ENCODE results near the gene SPRR5.

Gene SPRR5

DNA sequence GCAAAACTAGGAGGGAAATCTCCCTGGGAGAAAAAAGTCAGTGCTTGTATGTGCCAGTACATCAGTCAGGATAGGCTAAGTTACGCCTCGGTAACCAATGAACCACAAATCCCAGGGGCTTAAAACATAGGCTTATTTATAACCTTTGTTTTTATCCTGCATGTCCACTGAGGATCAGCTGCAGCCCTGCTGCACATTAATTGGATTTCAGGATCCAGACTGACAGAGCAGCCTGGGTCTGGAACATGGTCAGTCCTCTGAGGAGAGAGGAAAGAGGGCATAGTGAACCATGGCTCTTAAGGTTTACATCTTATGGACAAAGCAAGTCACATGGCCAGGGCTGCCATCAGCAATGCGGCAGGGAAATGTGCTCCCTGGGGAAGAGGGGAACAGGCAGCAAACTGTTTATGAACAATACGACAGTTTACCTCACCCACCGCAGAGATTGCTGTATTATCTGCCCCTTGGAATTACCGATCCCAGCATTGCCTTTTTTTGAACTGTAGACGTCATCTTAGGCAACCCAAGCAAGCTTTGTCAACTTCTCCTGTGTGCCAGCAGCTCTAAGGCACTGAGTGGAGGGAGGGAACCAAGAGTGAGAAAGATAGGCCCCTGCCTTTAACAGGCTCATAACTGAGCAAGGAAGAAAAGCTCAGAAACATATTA lies 14.4 kb downstream of the SPRR5 start:
- no peak overlapping the region for H3K27ac ChIP-seq (ENCODE audit: low read depth in 2 of 2, low read length in 2 of 2)
- no peak overlapping the region for H3K9ac ChIP-seq (ENCODE audit: low read depth in 1 of 2, low read length in 2 of 2)
- H3K9me3 ChIP-seq (ENCODE audit: control insufficient read depth in 2 of 2, low read length in 2 of 2): no peaks in the 10 kb centered on the region
- H3K4me1 ChIP-seq (ENCODE audit: control insufficient read depth in 2 of 2, insufficient read depth in 2 of 2, low read length in 2 of 2): no peaks in the 10 kb centered on the region
- no peak overlapping the region for H3K4me3 ChIP-seq (ENCODE audit: low read length in 2 of 2)
- H3K27me3 ChIP-seq (ENCODE audit: control insufficient read depth in 2 of 2, insufficient read depth in 2 of 2, low read length in 2 of 2): no peaks in the 10 kb centered on the region
- H3K36me3 ChIP-seq (ENCODE audit: control insufficient read depth in 2 of 2, insufficient read depth in 2 of 2, low read length in 2 of 2): no peaks in the 10 kb centered on the region

DNA sequence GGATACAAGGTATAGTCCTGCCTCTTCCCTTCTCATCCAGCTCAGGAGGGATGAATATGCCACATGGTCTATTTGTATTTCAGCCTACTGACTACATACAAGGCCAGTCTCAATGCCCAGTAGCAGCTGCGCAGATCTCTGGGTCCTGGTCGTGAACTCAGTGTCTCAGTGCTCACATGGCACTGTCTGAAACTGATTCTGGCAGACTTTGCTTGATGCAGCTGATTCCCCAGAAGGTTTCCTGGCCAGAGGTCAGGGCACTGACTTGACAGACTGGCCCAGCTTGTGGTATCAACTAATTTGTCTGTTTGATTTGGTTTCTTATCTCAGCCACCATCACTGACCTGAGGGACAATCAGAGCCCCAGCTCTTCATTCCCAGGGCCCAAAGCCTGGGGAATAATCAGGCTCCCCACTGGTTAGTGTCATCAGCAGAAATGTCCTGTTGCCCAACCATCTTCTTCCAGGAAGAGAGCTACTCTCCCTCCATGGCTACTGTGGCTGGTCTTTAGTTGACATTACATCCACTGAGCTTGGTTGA lies 15.9 kb downstream of the SPRR5 start:
- Histone ChIP-seq H3K4me1 (ENCODE audit: control insufficient read depth in 2 of 2, insufficient read depth in 2 of 2, low read length in 2 of 2) (no peaks in the 10 kb centered on the region), H3K27ac (ENCODE audit: low read depth in 2 of 2, low read length in 2 of 2) (no peak overlapping the region), H3K27me3 (ENCODE audit: control insufficient read depth in 2 of 2, insufficient read depth in 2 of 2, low read length in 2 of 2) (no peaks in the 10 kb centered on the region), H3K36me3 (ENCODE audit: control insufficient read depth in 2 of 2, insufficient read depth in 2 of 2, low read length in 2 of 2) (no peaks in the 10 kb centered on the region), H3K9me3 (ENCODE audit: control insufficient read depth in 2 of 2, low read length in 2 of 2) (no peaks in the 10 kb centered on the region), H3K9ac (ENCODE audit: low read depth in 1 of 2, low read length in 2 of 2) (no peak overlapping the region), H3K4me3 (ENCODE audit: low read length in 2 of 2) (no peak overlapping the region)

DNA sequence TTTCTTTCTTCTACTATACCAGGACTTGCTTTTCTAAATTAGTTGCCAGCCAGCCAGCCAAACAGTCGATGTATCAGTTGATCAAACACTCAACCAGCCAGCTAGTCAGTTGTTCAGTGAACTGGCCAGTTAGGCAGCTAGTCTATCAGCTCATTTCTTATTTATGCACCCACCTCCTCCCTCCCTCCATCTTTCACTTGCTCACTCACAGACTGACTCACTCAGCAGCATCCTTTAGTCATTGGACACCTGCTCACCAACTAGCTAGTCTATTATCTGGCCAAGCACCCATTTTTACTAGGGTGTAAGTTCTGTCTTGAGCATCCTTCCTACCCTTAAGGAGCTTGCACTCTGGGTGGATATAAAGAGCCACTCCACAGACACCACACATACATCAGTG lies 17.5 kb downstream of the SPRR5 start:
- Histone ChIP-seq H3K4me3 (ENCODE audit: low read length in 2 of 2) (no peak overlapping the region), H3K36me3 (ENCODE audit: control insufficient read depth in 2 of 2, insufficient read depth in 2 of 2, low read length in 2 of 2) (no peaks in the 10 kb centered on the region), H3K9ac (ENCODE audit: low read depth in 1 of 2, low read length in 2 of 2) (no peak overlapping the region), H3K27me3 (ENCODE audit: control insufficient read depth in 2 of 2, insufficient read depth in 2 of 2, low read length in 2 of 2) (no peaks in the 10 kb centered on the region), H3K27ac (ENCODE audit: low read depth in 2 of 2, low read length in 2 of 2) (no peak overlapping the region), H3K9me3 (ENCODE audit: control insufficient read depth in 2 of 2, low read length in 2 of 2) (no peaks in the 10 kb centered on the region), H3K4me1 (ENCODE audit: control insufficient read depth in 2 of 2, insufficient read depth in 2 of 2, low read length in 2 of 2) (no peaks in the 10 kb centered on the region)

DNA sequence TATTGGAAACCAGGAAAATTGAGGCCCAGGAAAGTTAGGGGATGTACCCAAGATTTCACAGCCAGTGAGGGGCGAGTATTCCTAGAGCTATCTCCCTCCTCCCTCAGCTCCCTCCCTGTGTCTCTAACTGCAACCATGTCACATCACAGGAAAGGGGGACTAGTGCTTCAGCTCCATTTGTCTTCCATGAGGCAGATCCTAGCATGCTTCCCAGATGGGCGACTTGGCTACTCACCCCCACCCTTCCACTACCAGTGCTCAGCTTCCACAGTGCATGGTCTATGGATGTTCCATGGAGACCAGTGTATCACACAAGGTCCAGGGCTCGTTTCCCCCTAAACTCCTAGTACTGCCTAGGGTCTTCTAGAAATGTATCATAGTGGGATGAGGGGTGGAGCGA lies 18.8 kb downstream of the SPRR5 start:
- Histone ChIP-seq H3K9ac (ENCODE audit: low read depth in 1 of 2, low read length in 2 of 2) (no peak overlapping the region), H3K4me3 (ENCODE audit: low read length in 2 of 2) (no peak overlapping the region), H3K27me3 (ENCODE audit: control insufficient read depth in 2 of 2, insufficient read depth in 2 of 2, low read length in 2 of 2) (no peaks in the 10 kb centered on the region), H3K27ac (ENCODE audit: low read depth in 2 of 2, low read length in 2 of 2) (no peak overlapping the region), H3K9me3 (ENCODE audit: control insufficient read depth in 2 of 2, low read length in 2 of 2) (no peaks in the 10 kb centered on the region), H3K36me3 (ENCODE audit: control insufficient read depth in 2 of 2, insufficient read depth in 2 of 2, low read length in 2 of 2) (no peaks in the 10 kb centered on the region), H3K4me1 (ENCODE audit: control insufficient read depth in 2 of 2, insufficient read depth in 2 of 2, low read length in 2 of 2) (no peaks in the 10 kb centered on the region)

DNA sequence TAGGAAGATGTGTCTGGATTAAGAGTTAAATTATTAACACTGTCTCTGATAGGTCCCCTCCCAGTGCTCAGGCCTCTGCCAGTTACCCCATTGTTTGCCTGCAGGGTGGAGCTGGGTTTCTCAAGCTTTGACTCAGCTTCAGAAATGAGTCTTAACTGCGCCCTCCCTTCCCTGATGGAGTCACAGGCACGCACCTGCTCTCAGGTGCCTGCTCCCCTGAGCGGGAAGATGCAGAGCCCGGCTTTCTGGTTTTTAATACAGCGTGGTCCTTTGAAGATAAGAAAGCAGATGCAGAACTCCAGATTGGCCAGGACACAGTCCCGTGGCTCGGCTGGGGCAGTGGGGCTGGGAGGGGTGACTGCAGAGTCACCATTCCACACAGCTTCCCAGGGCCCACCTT lies 20.2 kb downstream of the SPRR5 start:
- H3K4me1 ChIP-seq (ENCODE audit: control insufficient read depth in 2 of 2, insufficient read depth in 2 of 2, low read length in 2 of 2): no peaks in the 10 kb centered on the region
- H3K4me3 ChIP-seq (ENCODE audit: low read length in 2 of 2): no peak overlapping the region
- no peaks in the 10 kb centered on the region for H3K9me3 ChIP-seq (ENCODE audit: control insufficient read depth in 2 of 2, low read length in 2 of 2)
- H3K27ac ChIP-seq (ENCODE audit: low read depth in 2 of 2, low read length in 2 of 2): no peak overlapping the region
- no peaks in the 10 kb centered on the region for H3K27me3 ChIP-seq (ENCODE audit: control insufficient read depth in 2 of 2, insufficient read depth in 2 of 2, low read length in 2 of 2)
- H3K9ac ChIP-seq (ENCODE audit: low read depth in 1 of 2, low read length in 2 of 2): no peak overlapping the region
- no peaks in the 10 kb centered on the region for H3K36me3 ChIP-seq (ENCODE audit: control insufficient read depth in 2 of 2, insufficient read depth in 2 of 2, low read length in 2 of 2)

DNA sequence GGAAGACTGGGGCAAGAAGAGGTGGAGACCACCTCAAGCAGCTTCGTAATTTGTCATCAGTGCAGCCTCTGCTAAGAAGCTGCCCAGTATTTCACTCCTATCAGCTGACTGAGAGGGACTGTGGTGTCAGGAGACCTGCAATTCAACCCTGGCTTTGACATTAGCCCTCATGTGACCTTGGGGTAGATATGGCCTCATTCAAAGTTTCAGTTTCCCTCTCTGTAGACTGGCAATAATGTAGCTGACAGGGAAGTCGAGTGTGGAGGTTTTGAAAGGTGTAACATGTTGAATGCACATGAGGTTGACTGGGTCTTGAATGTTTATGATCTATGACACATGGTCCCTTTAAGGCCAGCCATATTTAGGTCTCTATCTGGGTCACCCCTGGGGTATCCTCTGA lies 21.2 kb downstream of the SPRR5 start:
- no peak overlapping the region for H3K4me3 ChIP-seq (ENCODE audit: low read length in 2 of 2)

DNA sequence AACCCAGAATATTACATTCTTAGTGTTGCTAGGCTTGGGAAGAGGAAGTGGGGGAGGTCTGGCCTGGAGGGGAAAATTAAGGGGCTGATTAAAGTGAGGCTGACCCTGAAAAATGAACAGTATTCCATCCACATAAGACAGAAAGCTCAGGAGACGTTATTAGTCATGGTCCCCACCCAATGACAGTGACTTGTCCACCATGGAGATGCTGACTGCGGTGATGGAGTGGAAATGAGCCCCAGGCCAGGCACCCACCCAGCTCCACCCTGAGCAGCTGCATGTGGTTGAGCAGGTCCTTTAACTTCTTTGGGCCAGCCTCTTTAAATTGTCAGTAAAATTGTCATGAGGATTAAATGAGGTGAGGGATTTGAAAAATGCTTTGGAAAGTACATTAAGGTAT lies 22.0 kb downstream of the SPRR5 start:
- Histone ChIP-seq H3K9ac (ENCODE audit: low read depth in 1 of 2, low read length in 2 of 2) (no peak overlapping the region), H3K4me1 (ENCODE audit: control insufficient read depth in 2 of 2, insufficient read depth in 2 of 2, low read length in 2 of 2) (no peaks in the 10 kb centered on the region), H3K27me3 (ENCODE audit: control insufficient read depth in 2 of 2, insufficient read depth in 2 of 2, low read length in 2 of 2) (no peaks in the 10 kb centered on the region), H3K27ac (ENCODE audit: low read depth in 2 of 2, low read length in 2 of 2) (no peak overlapping the region), H3K36me3 (ENCODE audit: control insufficient read depth in 2 of 2, insufficient read depth in 2 of 2, low read length in 2 of 2) (no peaks in the 10 kb centered on the region), H3K9me3 (ENCODE audit: control insufficient read depth in 2 of 2, low read length in 2 of 2) (no peaks in the 10 kb centered on the region), H3K4me3 (ENCODE audit: low read length in 2 of 2) (no peak overlapping the region)

More for the DNA sequence above, 21.2 kb downstream of the SPRR5 start:
- Histone ChIP-seq H3K36me3 (ENCODE audit: control insufficient read depth in 2 of 2, insufficient read depth in 2 of 2, low read length in 2 of 2) (no peaks in the 10 kb centered on the region), H3K9me3 (ENCODE audit: control insufficient read depth in 2 of 2, low read length in 2 of 2) (no peaks in the 10 kb centered on the region), H3K9ac (ENCODE audit: low read depth in 1 of 2, low read length in 2 of 2) (no peak overlapping the region), H3K27ac (ENCODE audit: low read depth in 2 of 2, low read length in 2 of 2) (no peak overlapping the region), H3K27me3 (ENCODE audit: control insufficient read depth in 2 of 2, insufficient read depth in 2 of 2, low read length in 2 of 2) (no peaks in the 10 kb centered on the region), H3K4me1 (ENCODE audit: control insufficient read depth in 2 of 2, insufficient read depth in 2 of 2, low read length in 2 of 2) (no peaks in the 10 kb centered on the region)

DNA sequence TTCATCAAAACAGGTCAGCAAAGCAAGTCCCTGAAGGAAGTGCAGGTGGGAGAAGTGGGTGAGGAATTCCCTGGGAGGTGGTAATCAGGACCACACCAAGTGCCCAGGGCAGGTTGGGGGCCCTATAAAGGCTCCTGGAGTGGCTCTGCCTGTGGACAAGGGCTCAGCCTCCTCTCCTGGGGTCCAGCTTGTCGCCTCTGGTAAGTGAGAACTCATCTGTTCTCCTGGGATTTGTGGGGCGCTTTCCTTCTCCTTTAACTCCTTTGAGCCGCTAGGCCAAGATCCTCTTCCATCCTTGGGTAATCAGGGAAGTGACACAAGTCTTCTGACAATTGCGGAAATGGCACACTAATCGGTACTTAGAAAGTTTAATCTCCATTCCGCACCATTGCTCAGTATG lies 23.5 kb downstream of the SPRR5 start, which contains the start of gene SPRR4:
Gene SPRR4 (plus strand): TSS at position 154 of the 400 bp plus-strand sequence. CDS start 1,243 bp downstream, outside the sequence.
- H3K4me3 ChIP-seq (ENCODE audit: low read length in 2 of 2): no peak within 1 kb of the TSS
- no peak within 1 kb of the TSS for H3K27ac ChIP-seq (ENCODE audit: low read depth in 2 of 2, low read length in 2 of 2)
- no peaks in the 10 kb centered on the region for H3K36me3 ChIP-seq (ENCODE audit: control insufficient read depth in 2 of 2, insufficient read depth in 2 of 2, low read length in 2 of 2)
- no peaks in the 10 kb centered on the region for H3K9me3 ChIP-seq (ENCODE audit: control insufficient read depth in 2 of 2, low read length in 2 of 2)
- H3K9ac ChIP-seq (ENCODE audit: low read depth in 1 of 2, low read length in 2 of 2): no peak within 1 kb of the TSS
- no peaks in the 10 kb centered on the region for H3K27me3 ChIP-seq (ENCODE audit: control insufficient read depth in 2 of 2, insufficient read depth in 2 of 2, low read length in 2 of 2)
- H3K4me1 ChIP-seq (ENCODE audit: control insufficient read depth in 2 of 2, insufficient read depth in 2 of 2, low read length in 2 of 2): no peaks in the 10 kb centered on the region

DNA sequence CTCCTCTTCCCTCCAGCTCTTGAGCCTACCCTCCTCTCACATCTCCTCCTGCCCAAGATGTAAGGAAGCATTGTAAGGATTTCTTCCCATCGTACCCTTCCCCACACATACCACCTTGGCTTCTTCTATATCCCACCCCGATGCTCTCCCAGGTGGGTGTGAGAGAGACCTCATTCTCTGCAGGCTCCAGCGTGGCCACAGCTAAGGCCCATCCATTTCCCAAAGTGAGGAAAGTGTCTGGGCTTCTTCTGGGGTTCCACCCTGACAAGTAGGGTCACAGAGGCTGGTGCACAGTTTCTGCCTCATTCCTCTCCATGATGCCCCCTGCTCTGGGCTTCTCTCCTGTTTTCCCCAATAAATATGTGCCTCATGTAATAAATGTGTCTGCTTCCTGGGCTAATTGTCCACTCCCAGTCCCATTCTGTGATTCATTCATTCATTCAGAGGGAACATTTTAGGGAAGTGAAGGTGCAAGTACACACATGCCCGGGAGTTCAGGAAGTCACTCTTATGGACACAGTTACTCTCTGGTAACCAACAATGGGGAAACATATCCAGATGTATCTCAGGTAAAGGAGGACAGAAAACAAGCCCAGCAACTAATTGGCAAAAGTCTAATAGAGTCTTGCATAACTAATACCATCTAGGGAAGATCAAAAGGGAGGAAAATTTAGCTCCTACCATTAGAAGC lies 25.3 kb downstream of the SPRR5 start:
- H3K9me3 ChIP-seq (ENCODE audit: control insufficient read depth in 2 of 2, low read length in 2 of 2): no peaks in the 10 kb centered on the region
- no peaks in the 10 kb centered on the region for H3K4me1 ChIP-seq (ENCODE audit: control insufficient read depth in 2 of 2, insufficient read depth in 2 of 2, low read length in 2 of 2)
- no peaks in the 10 kb centered on the region for H3K36me3 ChIP-seq (ENCODE audit: control insufficient read depth in 2 of 2, insufficient read depth in 2 of 2, low read length in 2 of 2)
- no peak overlapping the region for H3K4me3 ChIP-seq (ENCODE audit: low read length in 2 of 2)
- H3K27me3 ChIP-seq (ENCODE audit: control insufficient read depth in 2 of 2, insufficient read depth in 2 of 2, low read length in 2 of 2): no peaks in the 10 kb centered on the region
- H3K9ac ChIP-seq (ENCODE audit: low read depth in 1 of 2, low read length in 2 of 2): no peak overlapping the region
- no peak overlapping the region for H3K27ac ChIP-seq (ENCODE audit: low read depth in 2 of 2, low read length in 2 of 2)

DNA sequence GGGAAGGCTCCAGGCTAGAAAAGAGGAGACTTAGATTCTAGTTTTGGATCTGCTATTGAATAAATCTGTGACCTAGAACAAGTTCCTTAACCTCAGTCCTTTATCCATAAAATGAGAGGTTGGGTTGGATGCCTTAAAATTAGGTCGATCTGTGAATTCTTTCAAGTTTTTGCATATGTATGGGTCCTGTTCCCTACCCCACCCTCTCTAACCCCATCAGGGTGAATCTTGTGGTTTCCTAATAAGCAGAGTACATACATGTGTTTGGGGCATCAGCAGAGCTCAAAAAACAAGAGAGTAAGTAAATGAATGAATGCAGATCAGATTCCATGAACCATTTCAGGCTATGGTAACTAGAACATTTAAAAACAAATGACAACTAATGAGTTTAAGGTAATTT lies 29.7 kb downstream of the SPRR5 start:
- Histone ChIP-seq H3K4me3 (ENCODE audit: low read length in 2 of 2) (no peak overlapping the region), H3K9me3 (ENCODE audit: control insufficient read depth in 2 of 2, low read length in 2 of 2) (no peaks in the 10 kb centered on the region), H3K27me3 (ENCODE audit: control insufficient read depth in 2 of 2, insufficient read depth in 2 of 2, low read length in 2 of 2) (no peaks in the 10 kb centered on the region), H3K36me3 (ENCODE audit: control insufficient read depth in 2 of 2, insufficient read depth in 2 of 2, low read length in 2 of 2) (no peaks in the 10 kb centered on the region), H3K9ac (ENCODE audit: low read depth in 1 of 2, low read length in 2 of 2) (no peak overlapping the region), H3K27ac (ENCODE audit: low read depth in 2 of 2, low read length in 2 of 2) (no peak overlapping the region), H3K4me1 (ENCODE audit: control insufficient read depth in 2 of 2, insufficient read depth in 2 of 2, low read length in 2 of 2) (no peaks in the 10 kb centered on the region)

Data from mucosa of rectum (tissue), 2 donors.